AG08395 (cell line): Measurements from ENCODE around the gene AACS.

ENCODE experiments used
- DNase-seq: peaks from one replicate; pipeline ENCODE4 v3.0.0; 2012; ENCODE audit warnings: mixed read lengths, low spot score

AACS gene

GRCh38 chr12:125185740-125186470 is 120.7 kb downstream of the AACS start, which contains the start of gene TMEM132B:
TMEM132B (plus strand) TSS chr12:125186386.
- DNase-seq: peak; percentile 83

GRCh38 chr12:125186471-125187147 is 121.4 kb downstream of the AACS start:
- DNase-seq: peak; percentile 35

- no peak for DNase-seq
Measured at GRCh38 chr12:125187148-125187745, 122.0 kb downstream of the AACS start.

GRCh38 chr12:125187780-125188741 is 122.8 kb downstream of the AACS start:
- no peak for DNase-seq

- DNase-seq: no peak
Measured at GRCh38 chr12:125189015-125189414, 123.8 kb downstream of the AACS start.

- no peak for DNase-seq
Measured at GRCh38 chr12:125189502-125189901, 124.3 kb downstream of the AACS start.

GRCh38 chr12:125191361-125192087 is 126.3 kb downstream of the AACS start:
- no peak for DNase-seq

GRCh38 chr12:125192690-125193221 is 127.5 kb downstream of the AACS start:
- no peak for DNase-seq
